Activated CD4-positive, alpha-beta T cell treated with anti-CD3 and anti-CD28 coated beads, Interleukin-10, Interleukin-2, amounts not matched to agents 100 ng/mL and 50 ng/mL, durations not matched to agents 16 hours and 8 hours (primary cell): ENCODE results near the gene PPP1R18.
"Not testable (repeated sequence)": the region's sequence is repeated elsewhere in the genome, so short reads cannot be mapped to it uniquely, and the experiment has no call there.

Experiments used
- DNase-seq: peaks from one replicate; pipeline ENCODE4 v3.0.0-alpha.2; 2020

The PPP1R18 gene

GRCh38 chr6:30686009-30686907 is at the start of gene PPP1R18:
Gene PPP1R18 (minus strand): TSS chr6:30686645. CDS start chr6:30686018, 627 bp downstream.
- peak; percentile 83 for DNase-seq

GRCh38 chr6:30735668-30736314 is 49.3 kb upstream of the PPP1R18 start:
- DNase-seq, result peak; percentile 57

- no peak for DNase-seq
Measured at GRCh38 chr6:30732237-30732943, 45.9 kb upstream of the PPP1R18 start.

- peak; percentile 91 for DNase-seq
Measured at GRCh38 chr6:30730601-30731435, 44.4 kb upstream of the PPP1R18 start.

GRCh38 chr6:30727920-30728553 is 41.6 kb upstream of the PPP1R18 start:
- no peak for DNase-seq

- DNase-seq, result no peak
Measured at GRCh38 chr6:30726506-30727413, 40.3 kb upstream of the PPP1R18 start.

- peak; percentile 48 for DNase-seq
Measured at GRCh38 chr6:30725713-30726505, 39.5 kb upstream of the PPP1R18 start.

GRCh38 chr6:30724906-30725667 is 38.6 kb upstream of the PPP1R18 start:
- no peak for DNase-seq

GRCh38 chr6:30723843-30724741 is 37.6 kb upstream of the PPP1R18 start:
- DNase-seq, result not testable (repeated sequence)

- DNase-seq, result not testable (repeated sequence)
Measured at GRCh38 chr6:30723159-30723842, 36.9 kb upstream of the PPP1R18 start.

GRCh38 chr6:30722280-30723112 is 36.1 kb upstream of the PPP1R18 start:
- DNase-seq, result peak; percentile 86

- DNase-seq, result not testable (repeated sequence)
Measured at GRCh38 chr6:30722025-30722279, 35.5 kb upstream of the PPP1R18 start.

- DNase-seq, result peak; percentile 95
Measured at GRCh38 chr6:30721198-30722024, 35.0 kb upstream of the PPP1R18 start.

- peak; percentile 81 for DNase-seq
Measured at GRCh38 chr6:30720738-30721197, 34.3 kb upstream of the PPP1R18 start.
